Activated naive CD8-positive, alpha-beta T cell treated with anti-CD3 and anti-CD28 coated beads, Interleukin-2, amount 50 U/mL, for 24 hours (primary cell): ENCODE results near the gene C12orf75.
"Not testable (repeated sequence)": the region's sequence is repeated elsewhere in the genome, so short reads cannot be mapped to it uniquely, and the experiment has no call there.

Source experiments
- ATAC-seq: fragments of 150-1000 bp; cut with Tn5 transposase; one replicate; pipeline ENCODE4 v1.10.0; 2021
- DNase-seq: peaks from one replicate; pipeline ENCODE4 v3.0.0; 2021
- H3K27ac Mint-ChIP-seq: one replicate; pipeline ENCODE4 v1.8.0; 2021; ENCODE audit warnings: mild to moderate bottlenecking, mixed read lengths
- H3K27me3 Mint-ChIP-seq: one replicate; pipeline ENCODE4 v1.8.0; 2021; ENCODE audit warnings: mixed read lengths
- H3K36me3 Mint-ChIP-seq: one replicate; pipeline ENCODE4 v1.8.0; 2021; ENCODE audit warnings: low read depth, mixed read lengths
- H3K4me1 Mint-ChIP-seq: one replicate; pipeline ENCODE4 v1.8.0; 2021; ENCODE audit warnings: mixed read lengths
- H3K4me3 Mint-ChIP-seq: one replicate; pipeline ENCODE4 v1.8.0; 2021; ENCODE audit warnings: mild to moderate bottlenecking, moderate library complexity, mixed read lengths
- H3K9me3 Mint-ChIP-seq: one replicate; pipeline ENCODE4 v1.8.0; 2021; ENCODE audit warnings: mixed read lengths

Gene C12orf75

DNA sequence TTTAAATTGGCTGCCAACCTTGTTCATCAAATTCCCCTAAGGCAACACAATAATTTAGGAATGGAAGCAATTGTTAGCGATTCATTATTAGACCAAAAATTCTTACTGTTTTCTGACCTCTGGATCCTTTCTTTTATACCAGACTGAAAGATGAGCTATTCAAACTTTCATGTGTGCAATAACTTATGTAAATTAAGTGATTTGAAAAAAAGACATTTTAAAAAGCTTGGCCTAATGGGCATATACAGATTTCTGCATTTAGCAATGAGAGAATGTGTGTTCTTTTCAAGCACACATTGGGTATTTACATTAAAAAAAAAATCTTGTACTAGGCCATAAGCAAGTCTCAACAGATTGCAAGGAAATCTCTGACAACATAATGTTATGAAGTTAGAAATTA, 65.5 kb downstream of the C12orf75 start:
- DNase-seq (no peak), ATAC-seq (no peak)
- Mint-ChIP-seq H3K9me3 (peaks cover 13% of the 10 kb centered on the region), H3K4me3 (no peak overlapping the region), H3K27ac (no peak overlapping the region), H3K27me3 (peaks cover 2% of the 10 kb centered on the region), H3K4me1 (no peaks in the 10 kb centered on the region), H3K36me3 (peaks cover 5% of the 10 kb centered on the region)

DNA sequence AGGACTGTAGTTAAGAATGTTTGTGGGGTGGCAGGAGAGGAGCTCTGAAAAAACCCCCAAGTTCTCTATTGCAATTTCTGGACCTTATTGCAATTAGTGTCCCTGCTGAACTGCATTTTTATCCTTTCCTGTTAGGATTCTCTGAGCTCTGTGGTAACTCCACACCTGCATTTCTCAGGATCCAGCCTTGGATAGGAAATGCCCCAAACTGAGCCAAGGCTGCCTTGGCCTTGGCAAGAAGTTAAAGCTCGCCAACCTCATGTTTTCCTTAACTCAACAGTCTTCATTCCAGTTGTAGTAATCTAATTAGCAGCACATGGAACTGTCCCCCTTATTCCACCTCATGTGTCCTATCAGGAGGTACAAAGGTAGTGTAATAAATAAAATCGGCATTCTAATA, 66.5 kb downstream of the C12orf75 start:
- Mint-ChIP-seq H3K4me3 (no peak overlapping the region), H3K4me1 (no peaks in the 10 kb centered on the region), H3K9me3 (peaks cover 13% of the 10 kb centered on the region), H3K27me3 (peaks cover 2% of the 10 kb centered on the region), H3K36me3 (peaks cover 5% of the 10 kb centered on the region), H3K27ac (no peak overlapping the region)
- no peak for DNase-seq
- ATAC-seq, result no peak

DNA sequence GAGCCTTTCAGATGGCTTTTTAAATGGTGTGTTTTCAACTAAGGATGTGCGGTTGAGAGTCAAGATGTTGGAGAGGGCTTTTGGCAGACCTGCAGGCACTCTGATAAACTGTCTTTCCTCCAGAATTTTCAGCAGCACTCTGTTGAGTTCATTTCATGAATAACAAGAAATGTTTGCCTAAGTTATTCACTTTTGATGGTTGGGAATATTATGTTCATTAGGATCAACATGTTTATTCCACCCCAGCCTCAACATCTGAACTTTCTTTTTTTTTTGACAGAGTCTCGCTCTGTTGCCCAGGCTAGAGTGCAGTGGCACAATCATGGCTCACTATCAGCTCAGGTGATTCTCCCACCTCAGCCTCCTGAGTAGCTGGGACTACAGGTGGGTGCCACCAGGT, 68.4 kb downstream of the C12orf75 start:
- Mint-ChIP-seq H3K27ac (no peak overlapping the region), H3K4me1 (no peaks in the 10 kb centered on the region), H3K27me3 (no peaks in the 10 kb centered on the region), H3K36me3 (peaks cover 5% of the 10 kb centered on the region), H3K9me3 (peaks cover 18% of the 10 kb centered on the region), H3K4me3 (no peak overlapping the region)
- DNase-seq (no peak), ATAC-seq (no peak)

GRCh38 chr12:105399428-105400081, 69.1 kb downstream of the C12orf75 start:
- ATAC-seq, result no peak

DNA sequence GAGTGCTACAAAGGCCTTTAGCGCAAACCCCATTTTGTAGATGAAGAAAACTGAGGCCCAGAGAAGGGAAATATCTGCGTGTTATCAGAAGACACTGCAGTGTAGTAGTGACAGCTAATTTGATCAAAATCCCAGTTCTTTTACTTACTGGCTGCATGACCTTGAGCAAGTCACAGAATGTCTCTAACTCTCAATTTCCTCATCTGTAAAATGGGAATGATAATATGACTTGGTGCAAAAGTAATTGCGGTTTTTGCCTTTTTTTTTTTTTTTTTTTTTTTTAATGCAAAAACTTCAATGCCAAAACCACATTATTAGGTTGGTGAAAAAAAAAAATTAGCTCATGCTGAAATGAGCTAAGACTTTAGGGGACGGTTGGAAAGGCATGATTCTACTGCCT, 69.7 kb downstream of the C12orf75 start:
- no peaks in the 10 kb centered on the region for H3K4me1 Mint-ChIP-seq
- no peaks in the 10 kb centered on the region for H3K27me3 Mint-ChIP-seq
- no peak for DNase-seq
- H3K9me3 Mint-ChIP-seq, result peaks cover 18% of the 10 kb centered on the region
- H3K4me3 Mint-ChIP-seq, result no peak overlapping the region
- H3K27ac Mint-ChIP-seq, result no peak overlapping the region
- ATAC-seq, result no peak
- peaks cover 8% of the 10 kb centered on the region for H3K36me3 Mint-ChIP-seq

More at GRCh38 chr12:105399428-105400081, 69.1 kb downstream of the C12orf75 start:
- Mint-ChIP-seq H3K27ac (no peak overlapping the region), H3K36me3 (peaks cover 5% of the 10 kb centered on the region), H3K4me3 (no peak overlapping the region), H3K27me3 (no peaks in the 10 kb centered on the region), H3K9me3 (peaks cover 18% of the 10 kb centered on the region), H3K4me1 (no peaks in the 10 kb centered on the region)
- DNase-seq, result no peak

DNA sequence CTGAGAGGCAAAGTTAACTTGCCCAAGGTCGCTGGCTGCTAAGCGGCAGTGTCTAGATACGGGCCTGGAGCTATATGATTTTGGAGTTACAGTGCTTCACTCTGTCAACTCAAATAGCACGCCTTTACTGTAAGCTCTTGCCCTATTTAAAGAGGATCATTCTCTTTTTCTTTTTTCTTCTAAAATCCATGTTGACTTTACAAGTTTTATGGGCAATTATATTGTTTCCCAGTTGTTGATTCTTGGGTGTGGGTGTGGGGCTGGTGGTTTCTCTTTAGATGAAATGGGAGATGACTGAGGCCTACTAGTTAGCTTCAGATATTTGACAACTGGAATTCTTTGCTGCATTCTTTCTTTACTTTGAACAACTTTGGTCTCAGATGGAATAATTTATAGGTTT, 70.7 kb downstream of the C12orf75 start:
- H3K27ac Mint-ChIP-seq, result no peak overlapping the region

DNA sequence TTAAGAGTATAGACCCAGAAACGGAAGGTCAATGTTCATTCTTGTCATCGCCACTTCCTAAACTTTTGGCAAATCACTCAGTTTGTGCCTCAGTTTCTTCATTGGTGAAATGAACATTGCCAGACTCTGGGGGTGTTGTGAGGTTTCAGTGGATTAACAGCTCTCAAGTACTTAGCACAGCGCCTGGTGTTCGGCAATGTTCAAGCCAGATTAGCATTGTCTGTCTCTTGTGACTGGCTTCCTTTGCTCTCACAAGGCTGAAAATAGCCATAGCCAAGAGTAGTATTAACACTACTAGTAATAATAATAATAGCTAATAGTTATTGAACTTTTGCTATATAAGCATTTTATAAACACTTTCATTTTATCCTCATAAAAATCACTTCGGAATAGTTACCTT, 71.9 kb downstream of the C12orf75 start:
- Mint-ChIP-seq H3K27me3 (no peaks in the 10 kb centered on the region), H3K4me1 (no peaks in the 10 kb centered on the region), H3K4me3 (no peak overlapping the region), H3K36me3 (peaks cover 8% of the 10 kb centered on the region), H3K27ac (no peak overlapping the region), H3K9me3 (peaks cover 18% of the 10 kb centered on the region)
- DNase-seq, result no peak
- no peak for ATAC-seq

More for the DNA sequence above, 70.7 kb downstream of the C12orf75 start:
- ATAC-seq, result no peak
- H3K4me3 Mint-ChIP-seq, result no peak overlapping the region
- H3K4me1 Mint-ChIP-seq, result no peaks in the 10 kb centered on the region
- H3K27me3 Mint-ChIP-seq, result no peaks in the 10 kb centered on the region
- no peak for DNase-seq
- peaks cover 8% of the 10 kb centered on the region for H3K36me3 Mint-ChIP-seq
- peaks cover 18% of the 10 kb centered on the region for H3K9me3 Mint-ChIP-seq

GRCh38 chr12:105403095-105403494, 72.6 kb downstream of the C12orf75 start:
- no peak for ATAC-seq
- Mint-ChIP-seq H3K4me1 (no peaks in the 10 kb centered on the region), H3K27ac (no peak overlapping the region), H3K4me3 (no peak overlapping the region), H3K27me3 (no peaks in the 10 kb centered on the region), H3K9me3 (peaks cover 16% of the 10 kb centered on the region), H3K36me3 (peaks cover 8% of the 10 kb centered on the region)
- no peak for DNase-seq

- H3K27ac Mint-ChIP-seq, ATAC-seq, DNase-seq, H3K36me3 Mint-ChIP-seq, H3K27me3 Mint-ChIP-seq, H3K4me3 Mint-ChIP-seq, H3K9me3 Mint-ChIP-seq, H3K4me1 Mint-ChIP-seq: not testable (repeated sequence)
These were observed 73.6 kb downstream of the C12orf75 start for GRCh38 chr12:105404134-105404533.

GRCh38 chr12:105406497-105406896, 76.0 kb downstream of the C12orf75 start:
- no peak overlapping the region for H3K4me3 Mint-ChIP-seq
- DNase-seq (no peak), ATAC-seq (no peak)
- peaks cover 5% of the 10 kb centered on the region for H3K9me3 Mint-ChIP-seq
- H3K36me3 Mint-ChIP-seq, result peaks cover 4% of the 10 kb centered on the region
- H3K4me1 Mint-ChIP-seq, result peaks cover 15% of the 10 kb centered on the region
- no peak overlapping the region for H3K27ac Mint-ChIP-seq
- H3K27me3 Mint-ChIP-seq, result no peaks in the 10 kb centered on the region

- Mint-ChIP-seq H3K27me3 (no peaks in the 10 kb centered on the region), H3K4me1 (peaks cover 15% of the 10 kb centered on the region), H3K27ac (no peak overlapping the region), H3K9me3 (no peaks in the 10 kb centered on the region), H3K36me3 (peaks cover 4% of the 10 kb centered on the region), H3K4me3 (no peak overlapping the region)
- ATAC-seq (no peak), DNase-seq (no peak)
These were observed 78.8 kb downstream of the C12orf75 start for GRCh38 chr12:105409279-105409678.

GRCh38 chr12:105409801-105410471, 79.4 kb downstream of the C12orf75 start:
- Mint-ChIP-seq H3K27ac (no peak overlapping the region), H3K9me3 (no peaks in the 10 kb centered on the region), H3K4me3 (peak overlapping the region; percentile 5), H3K4me1 (peaks cover 15% of the 10 kb centered on the region), H3K27me3 (no peaks in the 10 kb centered on the region), H3K36me3 (peaks cover 2% of the 10 kb centered on the region)
- no peak for DNase-seq
- ATAC-seq, result no peak

GRCh38 chr12:105413911-105414487, 83.5 kb downstream of the C12orf75 start:
- peaks cover 1% of the 10 kb centered on the region for H3K27me3 Mint-ChIP-seq
- H3K4me3 Mint-ChIP-seq, result no peak overlapping the region
- H3K4me1 Mint-ChIP-seq, result peaks cover 14% of the 10 kb centered on the region
- DNase-seq (no peak), ATAC-seq (no peak)
- H3K9me3 Mint-ChIP-seq, result no peaks in the 10 kb centered on the region
- no peaks in the 10 kb centered on the region for H3K36me3 Mint-ChIP-seq
- no peak overlapping the region for H3K27ac Mint-ChIP-seq

GRCh38 chr12:105417732-105418131, 87.2 kb downstream of the C12orf75 start:
- no peak overlapping the region for H3K4me3 Mint-ChIP-seq

DNA sequence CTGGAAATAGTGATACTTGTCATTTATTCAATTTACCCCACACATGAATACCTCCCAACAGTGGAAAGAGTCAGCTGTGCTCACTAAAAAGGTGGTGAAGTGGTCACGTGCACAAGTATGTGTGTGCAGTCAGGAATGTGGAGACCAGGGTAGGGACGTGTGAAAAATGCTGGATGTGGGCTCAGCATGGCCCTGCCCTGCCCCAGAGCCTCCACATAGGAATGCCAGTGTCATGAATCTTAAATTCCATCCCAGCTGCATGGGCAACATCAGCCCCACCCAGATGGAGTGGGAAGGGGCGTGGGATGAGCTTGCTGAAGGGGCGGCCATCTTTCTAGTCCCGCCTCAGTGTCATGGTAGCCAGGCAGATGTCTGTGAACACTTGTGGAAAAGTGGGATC, 87.7 kb downstream of the C12orf75 start:
- H3K4me1 Mint-ChIP-seq, result peaks cover 2% of the 10 kb centered on the region
- no peaks in the 10 kb centered on the region for H3K36me3 Mint-ChIP-seq
- H3K27me3 Mint-ChIP-seq, result peaks cover 1% of the 10 kb centered on the region
- DNase-seq, result no peak
- H3K4me3 Mint-ChIP-seq, result no peak overlapping the region
- no peak for ATAC-seq
- no peak overlapping the region for H3K27ac Mint-ChIP-seq
- H3K9me3 Mint-ChIP-seq, result no peaks in the 10 kb centered on the region

More at GRCh38 chr12:105417732-105418131, 87.2 kb downstream of the C12orf75 start:
- H3K27me3 Mint-ChIP-seq, result peaks cover 1% of the 10 kb centered on the region
- DNase-seq, result no peak
- no peak overlapping the region for H3K27ac Mint-ChIP-seq
- no peaks in the 10 kb centered on the region for H3K4me1 Mint-ChIP-seq
- H3K36me3 Mint-ChIP-seq, result no peaks in the 10 kb centered on the region
- ATAC-seq, result no peak
- H3K9me3 Mint-ChIP-seq, result no peaks in the 10 kb centered on the region
